Smooth muscle cell (in vitro differentiated cells): Measurements from ENCODE around the gene ARHGAP21. TPM values are rescaled to one million over a fixed set of nuclear protein-coding genes. Genes with fewer than 3 reads are reported as not detected.

Experiments used
- DNase-seq: peaks from one replicate; lab custom pipeline; 2025; ENCODE audit not compliant: unreplicated experiment; lab: John Stamatoyannopoulos, UW
- H2AFZ ChIP-seq: fragments of 200-600 bp; sonication (generic); 2 replicates; pipeline ENCODE4 v1.6.0; 2016; ENCODE audit warnings: antibody characterized with exemption, low read depth, mild to moderate bottlenecking
- H3F3A ChIP-seq: fragments of 200-600 bp; sonication (generic); 2 replicates; pipeline ENCODE4 v1.6.0; 2017; ENCODE audit warnings: antibody characterized with exemption, low read depth
- H3K27ac ChIP-seq: fragments of 200-600 bp; sonication (generic); 2 replicates; pipeline ENCODE4 v1.5.1; 2016; ENCODE audit warnings: low read depth, mild to moderate bottlenecking
- H3K27me3 ChIP-seq: fragments of 200-600 bp; sonication (generic); 2 replicates; pipeline ENCODE4 v1.6.1; 2016; ENCODE audit warnings: low read depth, mild to moderate bottlenecking
- H3K36me3 ChIP-seq: fragments of 200-600 bp; sonication (generic); 2 replicates; pipeline ENCODE4 v1.5.1; 2016; ENCODE audit warnings: low read depth
- H3K4me1 ChIP-seq: fragments of 200-600 bp; sonication (generic); 2 replicates; pipeline ENCODE4 v1.5.1; 2016; ENCODE audit warnings: low read depth
- H3K4me2 ChIP-seq: fragments of 200-600 bp; sonication (generic); 2 replicates; pipeline ENCODE4 v1.6.0; 2016; ENCODE audit warnings: mild to moderate bottlenecking
- H3K4me3 ChIP-seq: fragments of 200-600 bp; sonication (generic); 2 replicates; pipeline ENCODE4 v1.5.1; 2016; ENCODE audit warnings: mild to moderate bottlenecking
- H3K79me2 ChIP-seq: fragments of 200-600 bp; sonication (generic); 2 replicates; pipeline ENCODE4 v1.6.0; 2016; ENCODE audit warnings: low read depth, mild to moderate bottlenecking
- H3K9ac ChIP-seq: fragments of 200-600 bp; sonication (generic); 2 replicates; pipeline ENCODE4 v1.6.0; 2016; ENCODE audit warnings: low read depth
- H3K9me3 ChIP-seq: fragments of 200-600 bp; sonication (generic); replicated peaks from 2 replicates; pipeline ENCODE4 v1.5.1; 2016; ENCODE audit warnings: low read depth
- H4K20me1 ChIP-seq: fragments of 200-600 bp; sonication (generic); 2 replicates; pipeline ENCODE4 v1.6.0; 2016; ENCODE audit warnings: low read depth
- WGBS: methylation state at CpG from one replicate; pipeline ENCODE4 v1.1.7; 2016; ENCODE audit warnings: low lambda C conversion rate; 5-methylcytosine and 5-hydroxymethylcytosine counted together
- polyA plus RNA-seq: library from polyadenylated mRNA; unstranded; fragments of >200 nt; fragmentation: Nextera tagmentation; extraction: Ambion mirVana; gene quantifications from 2 replicates; pipeline ENCODE4 v1.2.1, GENCODE V29; 2016
- small RNA-seq: library from RNA; depleted of rRNA; stranded (forward); fragments of <200 nt; gene quantifications from one replicate; pipeline ENCODE3, GENCODE V24; 2014
- total RNA-seq: library from RNA; depleted of rRNA; stranded (reverse); fragments of >200 nt; gene quantifications from 2 replicates; pipeline ENCODE4 v1.2.3, GENCODE V29; 2014
- TF ChIP-seq, protein P1 (sequence below): fragments of 200-600 bp; sonication (generic); IDR thresholded peaks from 2 replicates; pipeline ENCODE4 v1.5.1; 2017; ENCODE audit warnings: borderline replicate concordance, mild to moderate bottlenecking, antibody characterized with exemption; ENCODE audit not compliant: insufficient read depth, poor library complexity, severe bottlenecking

Gene ARHGAP21
- total and polyA plus RNA-seq, 2 experiments from 2014 or later, result 8.9 to 59.1 TPM

GRCh38 chr10:24536636-24537035 lies 187.1 kb downstream of the ARHGAP21 start:
- Histone ChIP-seq H3K4me2 (no peak overlapping the region), H3K4me1 (no peaks in the 10 kb centered on the region), H3K27ac (no peak overlapping the region), H3K36me3 (peaks cover 40% of the 10 kb centered on the region), H3K79me2 (no peaks in the 10 kb centered on the region), H3K27me3 (no peaks in the 10 kb centered on the region), H3K9me3 (no peaks in the 10 kb centered on the region), H3K4me3 (no peak overlapping the region), H2AFZ (no peak overlapping the region), H3F3A (no peaks in the 10 kb centered on the region), H4K20me1 (peaks cover 11% of the 10 kb centered on the region), H3K9ac (no peak overlapping the region)
- TF ChIP-seq, protein P1, sequence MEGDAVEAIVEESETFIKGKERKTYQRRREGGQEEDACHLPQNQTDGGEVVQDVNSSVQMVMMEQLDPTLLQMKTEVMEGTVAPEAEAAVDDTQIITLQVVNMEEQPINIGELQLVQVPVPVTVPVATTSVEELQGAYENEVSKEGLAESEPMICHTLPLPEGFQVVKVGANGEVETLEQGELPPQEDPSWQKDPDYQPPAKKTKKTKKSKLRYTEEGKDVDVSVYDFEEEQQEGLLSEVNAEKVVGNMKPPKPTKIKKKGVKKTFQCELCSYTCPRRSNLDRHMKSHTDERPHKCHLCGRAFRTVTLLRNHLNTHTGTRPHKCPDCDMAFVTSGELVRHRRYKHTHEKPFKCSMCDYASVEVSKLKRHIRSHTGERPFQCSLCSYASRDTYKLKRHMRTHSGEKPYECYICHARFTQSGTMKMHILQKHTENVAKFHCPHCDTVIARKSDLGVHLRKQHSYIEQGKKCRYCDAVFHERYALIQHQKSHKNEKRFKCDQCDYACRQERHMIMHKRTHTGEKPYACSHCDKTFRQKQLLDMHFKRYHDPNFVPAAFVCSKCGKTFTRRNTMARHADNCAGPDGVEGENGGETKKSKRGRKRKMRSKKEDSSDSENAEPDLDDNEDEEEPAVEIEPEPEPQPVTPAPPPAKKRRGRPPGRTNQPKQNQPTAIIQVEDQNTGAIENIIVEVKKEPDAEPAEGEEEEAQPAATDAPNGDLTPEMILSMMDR, result no peak
- no peak for DNase-seq
- 93% methylated on average over 11 of the region's 11 CpGs for WGBS

- Histone ChIP-seq H4K20me1 (peaks cover 4% of the 10 kb centered on the region), H2AFZ (no peak overlapping the region), H3K4me3 (no peak overlapping the region), H3K4me1 (no peaks in the 10 kb centered on the region), H3K79me2 (no peaks in the 10 kb centered on the region), H3K27ac (no peak overlapping the region), H3K9me3 (no peaks in the 10 kb centered on the region), H3K4me2 (no peak overlapping the region), H3F3A (no peaks in the 10 kb centered on the region), H3K36me3 (peaks cover 39% of the 10 kb centered on the region), H3K9ac (no peak overlapping the region), H3K27me3 (no peaks in the 10 kb centered on the region)
- WGBS, result 92% methylated on average over 4 of the region's 4 CpGs
- TF ChIP-seq, protein P1, result no peak
- no peak for DNase-seq
Observed at GRCh38 chr10:24533981-24534380, 189.7 kb downstream of the ARHGAP21 start.

Small RNA genes within 50 kb of the gene (small RNA-seq; reads per million reads assigned to genes)
- gene RNA5SP305, result not detected

Other genes starting within 250 kb of the ARHGAP21 start
- 11.9 and 18.0 TPM in 2 replicates for gene PRTFDC1, start 228.7 kb upstream of the ARHGAP21 start, total RNA-seq
- gene PRTFDC1, start 228.7 kb upstream of the ARHGAP21 start, polyA plus RNA-seq, result 9.2 and 10.2 TPM in 2 replicates